Neural cell (in vitro differentiated cells): ENCODE measurements around the gene TFCP2L1.

ENCODE experiments used
- CTCF ChIP-seq: fragments of 450-650 bp; IDR thresholded peaks from 2 replicates; pipeline ENCODE4 v1.5.1; 2014; ENCODE audit warnings: antibody characterized with exemption, mild to moderate bottlenecking, moderate library complexity; ENCODE audit not compliant: poor library complexity, severe bottlenecking
- EP300 ChIP-seq: fragments of 450-650 bp; conservative IDR thresholded peaks from 2 replicates; pipeline ENCODE4 v1.6.1; 2014; ENCODE audit warnings: antibody characterized with exemption, mild to moderate bottlenecking, moderate library complexity; ENCODE audit not compliant: poor library complexity, severe bottlenecking
- EZH2 ChIP-seq: fragments of 200-600, 300-800 bp; shearing (Covaris generic), sonication (generic); IDR thresholded peaks from 2 replicates; pipeline ENCODE4 v1.6.1; 2014; ENCODE audit warnings: antibody characterized with exemption, low read length, borderline replicate concordance, mild to moderate bottlenecking; ENCODE audit not compliant: insufficient read depth, poor library complexity, severe bottlenecking
- MXI1 ChIP-seq: fragments of 450-650 bp; conservative IDR thresholded peaks from 2 replicates; pipeline ENCODE4 v1.6.1; 2014; ENCODE audit warnings: antibody characterized with exemption, mild to moderate bottlenecking; ENCODE audit not compliant: poor library complexity, severe bottlenecking
- POLR2AphosphoS5 ChIP-seq: IDR thresholded peaks from 2 replicates; pipeline ENCODE4 v1.6.1; 2012
- RAD21 ChIP-seq: fragments of 450-650 bp; conservative IDR thresholded peaks from 2 replicates; pipeline ENCODE4 v1.6.1; 2014; ENCODE audit warnings: antibody characterized with exemption, mild to moderate bottlenecking, moderate library complexity
- REST ChIP-seq: IDR thresholded peaks from 2 replicates; pipeline ENCODE4 v1.6.1; 2012; ENCODE audit warnings: borderline replicate concordance
- SMC3 ChIP-seq: fragments of 450-650 bp; conservative IDR thresholded peaks from 2 replicates; pipeline ENCODE4 v1.6.1; 2014; ENCODE audit warnings: antibody characterized with exemption, mild to moderate bottlenecking, moderate library complexity; ENCODE audit not compliant: poor library complexity
- TAF1 ChIP-seq: IDR thresholded peaks from 2 replicates; pipeline ENCODE4 v1.6.1; 2012; ENCODE audit warnings: low read depth

- TF ChIP-seq CTCF, result no peak
- TF ChIP-seq TAF1, result no peak
- TF ChIP-seq EP300, result no peak
- TF ChIP-seq RAD21, result no peak
- no peak for TF ChIP-seq EZH2
- no peak for TF ChIP-seq MXI1
- TF ChIP-seq POLR2AphosphoS5, result no peak
- TF ChIP-seq SMC3, result no peak
- no peak for TF ChIP-seq REST
Observed at GRCh38 chr2:121238828-121239227, 46.2 kb downstream of the TFCP2L1 start.
